Posterior cingulate gyrus (tissue), 11 donors: ENCODE data around the gene SHPK.
"Not testable (repeated sequence)": the region's sequence is repeated elsewhere in the genome, so short reads cannot be mapped to it uniquely, and the experiment has no call there.

ENCODE experiments used
- DNase-seq, 10 donors: peaks; one replicate each; pipeline versions ENCODE4 v3.0.0 to v3.0.0-alpha.2; 2020 to 2021; ENCODE audit warnings: mixed read lengths in 3 of 10
- intact Hi-C: fragments of 100-400 bp; cut with DNase I; formaldehyde crosslinking; loops from one replicate; pipeline ENCODE4 v1.15.1; 2023

Gene SHPK

DNA sequence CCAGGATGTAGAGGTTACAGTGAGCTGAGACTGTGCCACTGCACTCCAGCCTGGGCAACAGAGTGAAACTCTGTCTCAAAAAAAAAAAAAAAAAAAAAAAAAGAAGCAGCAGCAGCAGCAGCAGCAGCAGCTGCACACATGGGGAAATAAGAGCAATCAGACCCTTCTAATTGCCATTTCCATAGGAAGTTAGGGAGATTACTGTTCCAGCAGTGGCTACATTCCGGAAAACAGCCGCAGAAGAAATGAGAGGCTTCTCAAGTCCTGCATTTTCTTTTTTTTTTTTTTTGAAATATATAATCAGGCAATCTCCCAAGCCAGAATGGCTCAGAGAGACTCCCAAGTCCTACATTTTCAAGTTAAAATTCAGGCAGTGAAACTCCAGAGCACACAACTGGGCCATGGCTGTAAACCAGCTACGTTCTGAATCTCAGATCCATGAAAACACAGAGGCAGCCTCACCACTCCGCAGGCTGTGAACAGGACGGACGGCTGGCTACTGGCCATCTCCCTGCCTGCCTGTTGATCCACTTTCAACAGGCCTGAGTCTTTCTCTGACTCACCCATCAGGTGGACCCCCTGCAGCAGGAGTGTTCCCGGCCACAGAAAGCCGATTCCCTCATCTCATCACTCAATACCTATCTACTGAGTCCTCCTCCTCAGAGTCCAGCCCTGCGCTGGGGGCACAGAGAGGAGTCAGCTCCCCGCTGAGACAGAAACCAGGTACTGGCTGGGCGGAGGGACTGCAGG, 41.8 kb downstream of the SHPK start:
- DNase-seq, result peak; percentile 37 to 95 (median 68)
- intact Hi-C loops, result no loop called here

DNA sequence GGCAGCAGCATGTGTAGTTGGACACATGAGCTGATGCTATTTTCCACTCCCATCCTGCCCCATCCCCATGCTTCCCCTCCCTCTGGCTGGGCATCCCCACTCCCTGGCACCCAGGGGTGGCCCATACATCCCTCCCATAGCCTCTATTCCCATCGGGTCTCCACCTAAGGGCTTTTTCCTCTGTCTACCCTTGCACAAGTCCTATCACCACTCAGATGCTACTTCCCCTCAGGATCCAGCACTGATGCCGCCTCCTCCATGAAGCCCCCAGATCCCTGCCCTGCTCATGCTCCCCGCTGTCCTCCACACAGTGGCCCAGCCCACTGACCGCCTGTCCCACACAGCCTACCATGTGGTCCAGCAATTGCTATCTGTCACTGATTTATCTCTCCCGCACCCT, 42.7 kb downstream of the SHPK start:
- no peak for DNase-seq
- intact Hi-C loops, result no loop called here

DNA sequence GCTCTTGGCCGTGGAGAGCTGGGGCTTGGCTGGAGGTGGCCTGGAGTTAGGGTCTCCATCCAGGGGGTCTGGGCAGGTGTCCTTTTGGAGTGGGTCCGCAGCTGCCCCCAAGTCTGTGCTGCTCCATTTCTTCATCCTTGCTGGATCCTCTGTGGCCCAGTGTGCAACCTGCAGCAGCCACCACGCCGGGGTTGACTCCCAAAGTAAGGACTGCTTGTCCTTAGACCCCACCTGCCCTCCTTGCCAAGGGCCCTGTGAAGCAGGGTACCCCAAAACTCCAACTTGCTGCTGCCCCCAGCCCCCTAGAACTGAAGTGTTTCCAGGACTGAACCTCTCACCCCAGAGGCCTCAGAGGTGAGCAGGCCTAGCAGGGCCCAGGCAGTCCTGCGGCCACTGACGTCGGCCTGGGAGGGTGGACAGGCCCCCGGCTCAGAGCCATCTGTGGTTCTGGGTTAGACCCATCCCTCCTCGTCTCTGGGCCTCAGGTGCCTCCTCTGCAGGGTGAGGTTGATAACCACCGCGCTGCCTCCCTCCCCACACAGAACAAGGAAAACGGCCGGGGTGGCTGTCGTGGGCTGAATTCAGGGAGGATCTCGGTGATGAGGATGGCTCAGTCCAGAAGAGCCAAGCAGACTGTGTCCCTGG, 43.7 kb downstream of the SHPK start:
- no peak for DNase-seq
- intact Hi-C loops, result no loop called here

DNA sequence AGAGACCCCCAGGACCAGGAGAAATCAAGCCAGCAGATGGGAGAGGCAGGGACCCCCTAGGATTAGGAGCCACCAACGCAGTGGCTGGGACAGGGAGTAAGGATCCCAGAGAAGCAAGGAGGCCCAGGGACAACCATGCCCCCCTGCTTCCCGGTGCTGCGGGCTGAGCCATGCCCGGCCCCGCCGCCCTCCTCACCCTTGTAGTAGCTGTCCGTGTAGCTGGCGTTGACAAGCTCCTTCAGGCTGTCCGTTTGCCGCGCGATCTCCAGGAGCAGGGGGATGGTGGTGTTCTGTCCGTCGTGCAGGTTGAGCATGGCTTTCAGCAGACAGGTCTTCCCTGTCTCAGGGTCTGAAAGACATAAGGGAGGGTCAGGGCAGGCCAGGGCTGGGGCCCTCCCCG, 45.3 kb downstream of the SHPK start:
- intact Hi-C loops, result no loop called here
- no peak for DNase-seq

DNA sequence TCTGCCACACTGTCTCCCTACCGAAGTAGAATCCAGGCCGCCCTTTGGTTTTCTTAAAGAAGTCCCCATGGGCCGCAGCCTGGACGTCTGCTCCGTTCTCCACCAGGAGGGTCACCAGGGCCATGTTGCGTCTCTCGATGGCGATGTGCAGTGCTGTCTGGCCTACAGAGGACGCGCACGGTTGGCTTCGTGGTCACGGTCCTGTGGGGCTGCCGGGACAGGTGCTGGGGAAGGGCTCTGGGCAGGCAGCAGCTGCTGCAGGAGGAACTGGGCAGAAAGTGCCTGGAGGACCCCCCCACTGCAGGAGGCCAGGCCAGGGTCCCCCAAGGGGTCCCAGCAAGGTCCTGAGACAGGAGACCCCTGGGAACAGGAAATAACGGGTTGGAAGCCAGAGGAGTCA, 45.8 kb downstream of the SHPK start:
- intact Hi-C loops, result no loop called here
- DNase-seq, result no peak

DNA sequence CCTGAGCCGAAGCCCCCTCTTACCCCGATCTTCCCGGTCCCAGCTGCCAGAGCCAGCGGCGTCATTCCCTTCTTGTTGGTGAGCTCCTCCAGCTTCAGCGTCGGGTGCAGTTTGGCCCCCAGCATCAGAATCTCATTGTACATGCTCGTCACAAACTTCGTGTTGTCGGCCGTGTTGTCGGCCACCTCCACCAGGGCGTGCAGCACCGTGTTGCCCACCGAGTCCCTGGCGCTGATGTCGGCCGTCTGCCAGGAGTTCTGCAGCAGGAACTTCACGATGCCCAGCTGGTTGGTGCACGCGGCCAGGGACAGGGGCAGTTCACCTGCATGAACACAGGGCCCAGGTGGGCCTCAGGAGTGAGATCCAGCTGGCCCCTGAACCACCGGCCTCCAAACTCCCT, 46.3 kb downstream of the SHPK start:
- DNase-seq, result no peak
- intact Hi-C loops, result no loop called here

DNA sequence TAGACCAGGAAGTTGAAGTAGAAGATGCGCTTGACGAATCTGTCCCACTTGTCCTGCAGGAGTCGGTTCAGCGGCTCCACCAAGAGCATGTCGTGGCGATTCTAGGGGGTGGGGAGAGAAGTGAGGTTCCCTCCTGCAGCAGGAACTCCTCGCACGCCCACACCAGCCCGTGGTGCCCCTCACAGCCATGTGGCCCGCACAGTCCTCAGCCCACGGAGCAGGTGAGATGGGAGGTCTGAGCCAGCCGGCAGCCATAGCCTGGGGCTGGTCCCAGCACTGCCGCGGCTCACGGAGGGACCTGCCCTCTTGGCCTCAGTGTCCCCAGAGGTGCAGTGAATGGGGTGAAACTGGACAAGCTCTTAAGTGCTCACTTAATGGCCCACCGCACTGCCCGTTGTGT, 50.2 kb downstream of the SHPK start:
- intact Hi-C loops, result no loop called here
- DNase-seq, result peak in 1 of 10 donors; percentile 55

DNA sequence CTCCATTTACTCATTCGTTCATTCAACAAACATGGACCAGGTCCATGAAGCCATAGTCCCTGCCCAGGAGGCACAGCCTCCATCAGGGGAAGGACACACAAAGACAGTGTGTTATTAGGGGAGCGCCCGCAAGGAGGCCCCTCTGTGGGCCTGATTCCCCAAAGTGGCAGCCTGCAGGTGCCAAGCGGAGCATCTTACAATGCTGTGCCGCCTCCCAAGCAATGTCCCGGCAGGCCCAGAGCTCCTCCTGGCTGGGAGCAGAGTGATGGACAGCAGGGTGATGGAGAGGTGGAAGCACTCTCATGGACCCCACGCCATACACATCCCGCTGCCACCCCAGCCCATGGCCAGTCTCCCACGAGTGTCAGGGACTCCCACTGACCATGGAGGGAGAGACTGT, 52.6 kb downstream of the SHPK start:
- intact Hi-C loops, result no loop called here
- DNase-seq, result peak in 1 of 10 donors; percentile 55

DNA sequence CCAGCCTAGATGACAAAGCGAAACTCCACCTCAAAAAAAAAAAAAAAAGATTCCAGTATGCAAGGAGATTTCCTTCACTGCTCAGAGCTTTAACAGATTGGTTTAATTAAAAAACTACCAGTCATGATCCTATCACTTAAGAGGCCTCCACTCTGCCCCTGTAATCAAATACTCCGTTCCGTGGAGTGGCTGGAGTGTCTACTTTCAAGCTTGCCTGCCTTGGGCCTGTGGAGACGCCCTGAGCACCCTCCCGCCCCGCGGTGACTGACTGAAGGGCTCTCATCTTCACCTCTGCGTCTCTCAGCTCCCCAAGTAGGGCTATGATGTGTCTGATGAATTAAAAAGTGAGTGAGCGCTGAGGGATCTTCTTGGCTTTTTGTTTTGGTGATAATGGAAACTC, 53.1 kb downstream of the SHPK start:
- DNase-seq, result peak in 1 of 10 donors; percentile 59
- intact Hi-C loops, result no loop called here

DNA sequence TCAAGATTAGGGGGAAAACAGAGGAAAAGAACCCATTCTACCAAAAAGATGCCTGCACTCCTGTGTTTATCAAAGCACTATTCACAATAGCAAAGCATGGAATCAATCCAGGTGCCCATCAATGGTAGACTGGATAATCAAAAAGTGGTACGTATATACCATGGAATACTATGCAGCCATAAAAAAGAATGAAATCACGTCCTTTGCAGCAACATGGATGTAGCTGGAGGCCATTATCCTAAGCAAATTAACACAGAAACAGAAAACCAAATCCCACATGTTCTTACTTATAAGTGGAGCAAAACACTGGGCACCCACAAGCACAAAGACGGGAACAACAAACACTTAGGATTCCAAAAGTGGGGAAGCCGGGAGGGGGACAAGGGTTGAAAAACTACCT, 57.4 kb downstream of the SHPK start:
- DNase-seq, intact Hi-C loops: not testable (repeated sequence)

DNA sequence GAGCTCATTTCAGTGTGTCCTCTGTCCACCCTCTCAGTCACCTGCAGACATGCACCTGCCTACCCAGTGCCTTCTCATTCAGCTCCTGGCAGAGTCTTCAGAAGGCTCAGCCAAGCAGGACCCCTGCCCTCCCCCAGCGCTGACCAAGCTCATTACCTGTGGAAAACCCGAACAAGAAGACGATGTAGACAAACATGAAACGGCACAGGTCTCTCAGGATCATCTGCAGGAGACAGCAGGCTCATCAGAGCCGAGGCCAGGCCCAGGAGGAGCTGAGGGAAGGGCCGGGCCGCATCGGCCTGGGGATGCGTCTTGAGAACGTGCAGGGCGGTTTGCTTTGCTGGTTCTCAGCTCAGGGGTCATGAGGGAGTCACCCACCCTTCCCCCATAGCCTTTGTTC, 59.1 kb downstream of the SHPK start:
- no peak for DNase-seq
- intact Hi-C loops, result no loop called here

DNA sequence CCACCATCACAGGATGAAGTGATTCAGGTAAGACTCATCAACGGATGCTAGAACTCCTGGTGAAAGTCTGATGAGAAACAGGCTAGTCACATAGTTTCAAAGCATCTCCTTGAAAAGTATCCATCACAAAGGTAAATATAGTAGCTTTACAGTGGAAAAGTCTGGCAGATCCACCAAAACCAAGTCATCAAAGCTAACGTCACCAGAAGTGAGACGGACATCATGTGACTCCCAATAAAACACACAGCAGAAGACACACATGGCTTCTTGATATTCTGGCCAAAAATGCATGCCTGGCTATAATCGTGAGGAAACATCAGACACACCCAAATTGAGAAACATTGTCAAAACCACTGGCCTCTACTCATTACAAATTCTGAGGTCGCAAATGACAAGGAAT, 60.5 kb downstream of the SHPK start:
- intact Hi-C loops, result no loop called here
- DNase-seq, result no peak

DNA sequence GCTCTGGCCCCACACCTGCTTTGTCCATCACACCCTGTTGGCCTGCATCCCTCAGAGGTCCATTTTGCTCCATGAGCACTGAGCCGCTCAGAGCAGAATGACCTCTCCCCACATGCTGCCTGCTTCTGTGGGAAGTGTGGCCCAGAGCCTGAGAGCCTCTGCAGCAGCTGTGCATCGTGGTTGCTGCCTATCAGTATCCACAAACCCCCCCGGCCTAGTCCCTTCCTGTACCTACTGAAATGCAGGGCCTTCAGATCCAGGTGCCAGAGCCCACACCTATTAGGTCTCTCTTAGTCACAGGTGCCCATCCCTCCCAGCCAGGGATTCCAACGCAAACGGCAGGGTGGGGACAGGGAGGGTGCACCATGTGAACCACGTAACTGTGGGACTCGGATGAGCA, 61.8 kb downstream of the SHPK start:
- DNase-seq, result peak in 3 of 10 donors; percentile 47 to 54 (median 49)
- intact Hi-C loops, result no loop called here

DNA sequence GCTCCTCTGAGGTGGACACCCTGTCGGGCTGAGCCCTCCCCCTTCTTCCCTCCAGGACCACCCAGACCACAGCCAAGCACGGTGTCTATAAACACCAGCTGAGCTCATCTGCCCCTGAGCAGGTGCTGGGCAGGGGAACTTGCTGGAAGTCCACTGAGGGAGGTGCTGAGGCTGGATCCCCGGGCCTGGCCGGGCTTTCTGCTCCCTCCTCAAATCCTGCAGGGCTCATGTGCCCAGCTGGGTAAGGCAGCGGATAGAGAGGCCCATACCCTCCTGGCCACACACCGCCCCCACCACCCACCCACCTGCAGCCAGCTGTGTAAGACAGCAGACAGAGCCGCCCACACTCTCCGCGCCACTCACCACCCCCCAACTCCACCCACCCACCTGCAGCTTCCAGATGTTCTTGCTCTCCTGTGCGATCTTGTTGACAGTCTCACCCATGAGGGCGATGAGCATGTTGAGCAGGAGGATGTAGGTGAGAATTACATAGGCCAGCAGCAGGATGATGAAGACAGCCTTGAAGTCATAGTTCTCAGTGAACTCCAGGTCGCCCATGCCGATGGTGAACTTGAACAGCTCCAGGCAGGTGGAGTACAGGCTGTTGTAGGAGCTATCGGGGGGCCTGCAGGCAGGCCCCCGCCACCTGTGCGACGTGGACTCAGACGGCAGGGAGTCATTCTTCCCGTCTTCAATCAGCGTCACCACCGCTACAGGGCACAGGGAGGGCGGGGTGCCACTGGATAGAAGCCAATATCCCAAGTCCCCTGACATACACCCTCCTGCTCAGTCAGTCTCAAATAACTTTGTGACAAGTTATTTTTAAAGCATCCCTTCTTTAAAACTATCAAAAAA, 62.6 kb downstream of the SHPK start:
- DNase-seq, result peak in 3 of 10 donors; percentile 59 to 64 (median 63)

DNA sequence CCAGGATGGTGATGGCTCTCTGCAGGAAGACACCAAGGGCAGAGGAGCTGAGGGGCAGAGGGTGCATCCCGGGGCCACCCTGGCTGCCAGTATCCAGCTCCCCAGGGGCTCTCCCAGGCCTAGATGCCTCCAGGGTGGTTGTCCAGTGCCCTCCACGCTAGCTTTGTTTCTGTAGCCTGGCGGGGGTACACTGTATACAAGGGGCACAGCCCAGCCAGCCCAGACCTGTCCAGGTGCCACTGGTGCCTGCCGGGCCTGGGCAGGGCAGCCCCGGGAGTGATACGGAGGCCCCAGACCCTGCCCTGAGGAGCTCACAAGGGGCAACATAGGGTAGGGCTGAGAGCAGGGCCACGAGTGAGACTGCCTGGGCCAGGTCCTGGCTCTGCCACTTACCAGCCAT, 63.8 kb downstream of the SHPK start:
- peak in 3 of 10 donors; percentile 15 to 63 (median 55) for DNase-seq
- intact Hi-C loops, result no loop called here

More for the DNA sequence above, 62.6 kb downstream of the SHPK start:
- intact Hi-C loops, result no loop called here

DNA sequence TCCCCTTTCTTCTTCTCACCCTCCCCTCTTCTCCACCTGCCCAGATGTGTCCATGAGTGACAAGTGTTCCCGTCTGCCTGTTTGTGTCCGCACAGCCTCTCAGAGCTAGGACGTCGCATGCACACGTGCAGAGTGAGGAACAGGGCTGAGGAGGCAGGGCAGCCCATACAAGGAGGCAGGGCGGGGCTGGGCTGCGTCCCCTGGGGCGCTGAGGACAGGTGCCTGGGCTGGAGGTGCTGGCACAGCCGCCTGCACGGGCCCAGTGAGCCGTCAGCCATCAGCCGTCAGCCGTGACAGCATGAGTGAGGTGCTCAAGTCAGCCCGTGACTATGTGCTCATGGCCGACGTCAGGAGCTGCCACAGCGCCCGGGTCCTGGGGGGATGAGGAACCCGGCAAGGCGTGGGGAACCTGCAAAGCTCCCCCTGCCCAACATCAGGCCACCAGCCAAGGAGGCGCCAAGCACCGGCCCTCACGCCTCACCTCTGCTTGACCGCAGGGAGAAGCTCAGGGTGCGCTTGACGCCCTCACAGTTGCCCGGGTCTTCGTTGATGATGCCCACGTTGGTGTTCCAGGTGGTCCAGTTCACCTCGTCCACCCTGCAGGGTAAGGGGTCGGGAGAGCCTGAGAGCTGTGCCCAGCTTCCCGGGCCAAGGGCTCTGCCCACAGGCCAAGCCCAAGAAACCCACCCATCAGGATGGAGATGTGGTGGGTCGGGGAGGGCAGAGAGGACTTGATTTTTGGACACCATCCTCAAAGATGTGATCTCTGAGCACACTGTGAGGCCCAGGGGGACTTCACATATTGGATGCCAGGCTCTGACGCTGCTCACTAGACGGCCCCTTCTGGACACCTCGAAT, 64.8 kb downstream of the SHPK start:
- intact Hi-C loops, result no loop called here

DNA sequence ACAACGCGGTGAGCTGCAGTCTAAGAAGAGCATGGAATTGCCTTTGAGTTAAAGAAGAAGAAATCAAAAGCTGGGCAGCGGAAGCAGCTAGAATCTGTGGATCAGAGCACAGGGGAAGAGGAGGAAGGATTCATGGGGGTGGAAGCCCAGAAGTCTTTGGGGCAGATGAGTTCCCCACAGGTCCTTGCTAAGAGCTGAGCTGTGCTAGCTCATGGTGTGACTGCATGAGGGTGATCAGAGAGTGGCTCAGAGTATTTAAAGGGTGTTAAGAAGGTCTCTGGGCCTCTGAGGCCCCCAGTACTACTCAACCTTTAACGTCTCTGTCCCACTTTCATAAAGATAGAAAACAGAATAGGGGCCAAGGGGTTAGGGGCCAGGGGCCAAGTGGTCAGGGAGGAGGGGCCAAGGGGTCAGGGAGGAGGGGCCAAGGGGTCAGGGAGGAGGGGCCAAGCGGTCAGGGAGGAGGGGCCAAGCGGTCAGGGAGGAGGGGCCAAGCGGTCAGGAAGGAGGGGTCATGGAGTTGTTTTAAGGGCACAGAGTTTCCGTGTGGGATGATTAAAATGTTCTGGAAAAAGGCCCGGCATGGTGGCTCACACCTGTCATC, 66.4 kb downstream of the SHPK start:
- intact Hi-C loops, result no loop called here
- peak in 1 of 10 donors; percentile 30 for DNase-seq

More for the DNA sequence above, 64.8 kb downstream of the SHPK start:
- peak in 3 of 10 donors; percentile 44 to 74 (median 60) for DNase-seq

DNA sequence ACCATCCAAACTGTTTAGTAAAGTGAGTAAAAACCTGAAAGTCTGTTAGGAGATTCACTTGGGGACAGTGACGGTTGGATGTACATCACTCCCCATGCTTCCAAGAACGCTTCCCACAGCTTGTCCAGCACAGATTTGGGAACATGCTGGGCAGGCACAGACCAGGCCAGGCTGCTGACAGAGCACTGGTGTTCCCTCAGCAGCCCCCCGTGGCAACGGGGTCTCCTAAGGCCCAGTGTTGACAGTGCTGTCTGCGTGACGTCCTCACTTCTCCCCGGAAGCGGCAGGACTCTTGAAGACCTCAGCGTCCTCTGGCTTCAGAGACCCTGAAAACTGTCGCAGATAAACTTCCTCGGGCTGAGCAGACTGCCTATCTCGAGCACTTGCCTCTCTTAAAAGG, 69.5 kb downstream of the SHPK start:
- peak in 2 of 10 donors; percentile 36 to 70 for DNase-seq
- intact Hi-C loops, result no loop called here

DNA sequence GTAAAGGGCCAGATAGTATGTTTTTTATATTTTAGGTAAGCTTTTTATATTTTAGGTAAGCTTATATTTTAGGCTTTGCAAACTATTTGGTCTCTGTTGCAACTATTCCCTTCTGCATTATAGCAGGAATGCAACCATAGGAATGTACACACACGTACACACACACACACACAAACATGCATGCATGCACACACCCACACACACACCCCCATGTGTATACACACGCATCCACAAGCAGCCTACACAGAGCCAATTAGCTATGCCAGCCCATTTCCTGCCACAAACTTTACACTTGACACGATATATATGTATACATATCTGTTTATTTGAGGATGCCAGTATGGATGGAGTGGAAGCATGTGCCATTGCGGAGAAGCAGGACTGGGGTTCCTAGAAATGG, 70.9 kb downstream of the SHPK start:
- intact Hi-C loops, result no loop called here
- DNase-seq, result peak in 1 of 10 donors; percentile 7

DNA sequence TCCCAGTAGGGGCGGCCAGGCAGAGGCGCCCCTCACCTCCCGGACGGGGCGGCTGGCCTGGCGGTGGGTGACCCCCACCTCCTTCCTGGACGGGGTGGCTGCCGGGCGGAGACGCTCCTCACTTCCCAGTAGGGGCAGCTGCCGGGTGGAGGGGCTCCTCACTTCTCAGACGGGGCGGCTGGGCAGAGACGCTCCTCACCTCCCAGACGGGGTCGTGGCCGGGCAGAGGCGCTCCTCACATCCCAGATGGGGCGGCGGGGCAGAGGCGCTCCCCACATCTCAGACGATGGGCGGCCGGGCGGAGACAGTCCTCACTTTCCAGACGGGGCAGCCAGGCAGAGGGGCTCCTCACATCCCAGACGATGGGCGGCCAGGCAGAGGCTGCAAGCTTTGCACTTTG, 71.8 kb downstream of the SHPK start:
- intact Hi-C loops, result not testable (repeated sequence)
- peak in 2 of 10 donors; percentile 42 to 78 for DNase-seq
